Measurements from ENCODE around the gene PRSS33.

DNA sequence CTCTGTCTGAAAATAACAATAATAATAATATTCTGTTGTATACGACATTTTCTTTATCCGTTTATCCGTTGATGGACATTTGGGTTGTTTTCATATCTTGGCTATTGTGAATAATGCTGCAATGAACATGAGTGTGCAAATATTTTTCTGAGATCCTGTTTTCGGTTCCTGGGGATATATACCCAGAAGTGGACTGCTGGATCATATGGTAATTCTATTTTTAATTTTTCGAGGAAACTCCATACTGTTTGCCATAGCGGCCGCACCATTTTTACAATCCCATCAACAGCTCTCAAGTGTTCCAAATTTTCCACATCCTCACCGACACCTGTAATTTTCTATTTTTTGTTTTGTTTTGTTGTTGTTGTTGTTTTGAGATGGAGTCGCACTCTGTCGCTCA, 5.6 kb upstream of the PRSS33 start:
- TF ChIP-seq, protein P1, sequence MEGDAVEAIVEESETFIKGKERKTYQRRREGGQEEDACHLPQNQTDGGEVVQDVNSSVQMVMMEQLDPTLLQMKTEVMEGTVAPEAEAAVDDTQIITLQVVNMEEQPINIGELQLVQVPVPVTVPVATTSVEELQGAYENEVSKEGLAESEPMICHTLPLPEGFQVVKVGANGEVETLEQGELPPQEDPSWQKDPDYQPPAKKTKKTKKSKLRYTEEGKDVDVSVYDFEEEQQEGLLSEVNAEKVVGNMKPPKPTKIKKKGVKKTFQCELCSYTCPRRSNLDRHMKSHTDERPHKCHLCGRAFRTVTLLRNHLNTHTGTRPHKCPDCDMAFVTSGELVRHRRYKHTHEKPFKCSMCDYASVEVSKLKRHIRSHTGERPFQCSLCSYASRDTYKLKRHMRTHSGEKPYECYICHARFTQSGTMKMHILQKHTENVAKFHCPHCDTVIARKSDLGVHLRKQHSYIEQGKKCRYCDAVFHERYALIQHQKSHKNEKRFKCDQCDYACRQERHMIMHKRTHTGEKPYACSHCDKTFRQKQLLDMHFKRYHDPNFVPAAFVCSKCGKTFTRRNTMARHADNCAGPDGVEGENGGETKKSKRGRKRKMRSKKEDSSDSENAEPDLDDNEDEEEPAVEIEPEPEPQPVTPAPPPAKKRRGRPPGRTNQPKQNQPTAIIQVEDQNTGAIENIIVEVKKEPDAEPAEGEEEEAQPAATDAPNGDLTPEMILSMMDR (IDR thresholded peaks at IDR 0.05; ENCODE audit: low read depth, low read length): no peak
- TF ChIP-seq, protein P2, sequence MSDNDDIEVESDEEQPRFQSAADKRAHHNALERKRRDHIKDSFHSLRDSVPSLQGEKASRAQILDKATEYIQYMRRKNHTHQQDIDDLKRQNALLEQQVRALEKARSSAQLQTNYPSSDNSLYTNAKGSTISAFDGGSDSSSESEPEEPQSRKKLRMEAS (IDR thresholded peaks at IDR 0.05; ENCODE audit: low read depth, low read length): no peak
- no peak for TF ChIP-seq MYC (IDR thresholded peaks at IDR 0.05; ENCODE audit: low read depth, low read length)

Measured in NB4 (cell line).